HCT116 (cell line): ENCODE results near the gene PRCD. TPM values are rescaled to one million over a fixed set of nuclear protein-coding genes. Genes with fewer than 3 reads are reported as not detected.

Experiments
- ATAC-seq: fragments of 200-7000 bp; cut with Tn5 transposase; 2 replicates; pipeline ENCODE4 v1.9.1; 2020; ENCODE audit warnings: mild to moderate bottlenecking, moderate library complexity
- BruUV-seq: library from RNA; stranded (reverse); fragments of 400-500 nt; replicated peaks from 2 replicates; lab custom pipeline; 2021; lab: Mats Ljungman, UMichigan
- CTCF ChIA-PET: fragments of 300-600 bp; sonication (Branson Sonifier 250); formaldehyde crosslinking; loops from one replicate; lab custom pipeline; 2021; ENCODE audit warnings: antibody characterized with exemption; lab: Charles Lee
- POLR2A ChIA-PET: fragments of 300-600, 350-600 bp; sonication (Branson Sonifier 250); formaldehyde crosslinking; loops from one replicate; lab custom pipeline; 2021; ENCODE audit warnings: antibody characterized with exemption; lab: Charles Lee
- RAD21 ChIA-PET, 2 experiments: fragments of 300-600 bp; sonication (Branson Sonifier 250); formaldehyde crosslinking; loops; one replicate each; lab custom pipeline; 2023; ENCODE audit warnings: low total read pairs in 2 of 2; ENCODE audit not compliant: uncharacterized antibody in 2 of 2, unreplicated experiment in 2 of 2, low non-redundant PET in 1 of 2; lab: Charles Lee
- DNase-seq: peaks from one replicate; pipeline ENCODE4 v3.0.0-alpha.2; 2010; ENCODE audit warnings: low read depth, low spot score
- H2AFZ ChIP-seq: fragments of 200-600 bp; shearing (Covaris generic), sonication (generic); 2 replicates; pipeline ENCODE4 v1.6.1; 2017; ENCODE audit warnings: low read depth, mixed run types, mixed read lengths, antibody characterized with exemption, low read length; ENCODE audit not compliant: poor library complexity, severe bottlenecking
- H3K27ac ChIP-seq: 2 replicates; pipeline ENCODE4 v1.5.1; 2012; ENCODE audit warnings: low read depth, low read length
- H3K27me3 ChIP-seq: fragments of 200-600 bp; sonication (generic); 2 replicates; pipeline ENCODE4 v1.6.1; 2016; ENCODE audit warnings: mixed run types, low read length, mixed read lengths; ENCODE audit not compliant: insufficient read depth
- H3K36me3 ChIP-seq, 2 experiments: fragments of 200-500 bp in 1 of 2; fragments of 200-600 bp in 1 of 2; sonication (Bioruptor generic) in 1 of 2; sonication (generic) in 1 of 2; 2 replicates each; pipeline versions ENCODE4 v1.5.1 to v1.6.1; 2014 to 2016; ENCODE audit warnings: low read length in 2 of 2, inconsistent platforms in 1 of 2, mixed read lengths in 1 of 2, mixed run types in 1 of 2; ENCODE audit not compliant: insufficient read depth in 2 of 2, control insufficient read depth in 1 of 2
- H3K4me1 ChIP-seq, 2 experiments: fragments of 200-600 bp in 1 of 2; sonication (generic) in 1 of 2; 2 replicates each; pipeline versions ENCODE4 v1.5.1 to v1.6.1; 2012 to 2017; ENCODE audit warnings: low read length in 2 of 2, inconsistent platforms in 1 of 2, mild to moderate bottlenecking in 1 of 2, mixed read lengths in 1 of 2, mixed run types in 1 of 2, moderate library complexity in 1 of 2; ENCODE audit not compliant: insufficient read depth in 2 of 2, control insufficient read depth in 1 of 2
- H3K4me2 ChIP-seq: fragments of 200-600 bp; sonication (generic); 2 replicates; pipeline ENCODE4 v1.6.1; 2017; ENCODE audit warnings: mixed run types, low read length, mixed read lengths
- H3K4me3 ChIP-seq, 2 experiments: fragments of 200-600 bp in 1 of 2; sonication (generic) in 1 of 2; replicated peaks in 1 of 2; 2 replicates each; pipeline ENCODE4 v1.5.1; 2011 to 2016; ENCODE audit warnings: low read length in 2 of 2, control low read depth in 1 of 2, low read depth in 1 of 2, mild to moderate bottlenecking in 1 of 2, mixed read lengths in 1 of 2, mixed run types in 1 of 2
- H3K79me2 ChIP-seq: fragments of 200-600 bp; sonication (generic); 2 replicates; pipeline ENCODE4 v1.6.1; 2017; ENCODE audit warnings: mild to moderate bottlenecking, mixed run types, low read length, moderate library complexity, mixed read lengths; ENCODE audit not compliant: insufficient read depth
- H3K9ac ChIP-seq: fragments of 200-600 bp; sonication (generic); 2 replicates; pipeline ENCODE4 v1.6.1; 2016; ENCODE audit warnings: low read length, mixed read lengths
- H3K9me2 ChIP-seq: fragments of 200-600 bp; sonication (generic), shearing (Covaris generic); 2 replicates; pipeline ENCODE4 v1.6.1; 2017; ENCODE audit warnings: mixed run types, mild to moderate bottlenecking, moderate library complexity; ENCODE audit not compliant: insufficient read depth
- H3K9me3 ChIP-seq, 2 experiments: fragments of 200-500 bp in 1 of 2; fragments of 200-600 bp in 1 of 2; sonication (Bioruptor generic) in 1 of 2; sonication (generic) in 1 of 2; 2 replicates each; pipeline ENCODE4 v1.6.1; 2014 to 2017; ENCODE audit warnings: low read length in 2 of 2, mixed read lengths in 2 of 2, inconsistent platforms in 1 of 2, low read depth in 1 of 2, mild to moderate bottlenecking in 1 of 2, mixed run types in 1 of 2, moderate library complexity in 1 of 2; ENCODE audit not compliant: control insufficient read depth in 1 of 2, insufficient read depth in 1 of 2
- H4K20me1 ChIP-seq: fragments of 200-600 bp; sonication (generic), shearing (Covaris generic); 2 replicates; pipeline ENCODE4 v1.6.1; 2017; ENCODE audit warnings: mixed run types, mild to moderate bottlenecking, moderate library complexity; ENCODE audit not compliant: insufficient read depth
- EGR1 ChIP-seq: IDR thresholded peaks from 2 replicates; pipeline ENCODE4 v1.6.1; 2012; ENCODE audit warnings: low read depth
- EZH2 ChIP-seq: fragments of 200-600 bp; sonication (generic); IDR thresholded peaks from 2 replicates; pipeline ENCODE4 v1.6.1; 2017; ENCODE audit warnings: antibody characterized with exemption, mixed run types
- REST ChIP-seq: IDR thresholded peaks from 2 replicates; pipeline ENCODE4 v1.6.1; 2012; ENCODE audit warnings: low read depth
- SP1 ChIP-seq: IDR thresholded peaks from 2 replicates; pipeline ENCODE4 v1.6.1; 2012; ENCODE audit warnings: low read depth
- ZFX ChIP-seq: fragments of 450-650 bp; IDR thresholded peaks from 2 replicates; pipeline ENCODE4 v1.6.1; 2017
- ZNF274 ChIP-seq: fragments of 200-500 bp; sonication (Bioruptor generic); IDR thresholded peaks from 2 replicates; pipeline ENCODE4 v1.6.1; 2014; ENCODE audit warnings: mild to moderate bottlenecking, low read depth, low read length, inconsistent platforms
- intact Hi-C: fragments of 100-400 bp; cut with micrococcal nuclease; formaldehyde crosslinking; loops from 2 replicates; pipeline ENCODE4 v1.10.0; 2022
- total RNA-seq: library from RNA; stranded (reverse); gene quantifications from one replicate; pipeline ENCODE4 v1.2.1, GENCODE V29; 2021; ENCODE audit not compliant: unreplicated experiment
- TF ChIP-seq, protein P1 (sequence below): IDR thresholded peaks from 2 replicates; pipeline ENCODE4 v1.6.1; 2011; ENCODE audit warnings: mild to moderate bottlenecking, low read length, moderate library complexity; ENCODE audit not compliant: insufficient replicate concordance; ENCODE audit errors: extremely low read depth
- TF ChIP-seq, protein P2 (sequence below), 3 experiments: fragments of 200-600 bp in 1 of 3; sonication (generic) in 1 of 3; IDR thresholded peaks in 2 of 3; conservative IDR thresholded peaks in 1 of 3; 2 replicates each; pipeline ENCODE4 v1.5.1; 2012 to 2017; ENCODE audit warnings: low read depth in 2 of 3, low read length in 2 of 3, antibody characterized with exemption in 1 of 3, borderline replicate concordance in 1 of 3, control low read depth in 1 of 3, mild to moderate bottlenecking in 1 of 3, mixed read lengths in 1 of 3, mixed run types in 1 of 3, moderate library complexity in 1 of 3; ENCODE audit not compliant: insufficient read depth in 1 of 3
- TF ChIP-seq, protein P3 (sequence below): IDR thresholded peaks from 2 replicates; pipeline ENCODE4 v1.6.1; 2012

Gene PRCD
- total RNA-seq, 1 experiment from 2014 or later: not detected

GRCh38 chr17:76540381-76541300 lies 797 bp downstream of the PRCD start (continued):
- TF ChIP-seq, protein P1, sequence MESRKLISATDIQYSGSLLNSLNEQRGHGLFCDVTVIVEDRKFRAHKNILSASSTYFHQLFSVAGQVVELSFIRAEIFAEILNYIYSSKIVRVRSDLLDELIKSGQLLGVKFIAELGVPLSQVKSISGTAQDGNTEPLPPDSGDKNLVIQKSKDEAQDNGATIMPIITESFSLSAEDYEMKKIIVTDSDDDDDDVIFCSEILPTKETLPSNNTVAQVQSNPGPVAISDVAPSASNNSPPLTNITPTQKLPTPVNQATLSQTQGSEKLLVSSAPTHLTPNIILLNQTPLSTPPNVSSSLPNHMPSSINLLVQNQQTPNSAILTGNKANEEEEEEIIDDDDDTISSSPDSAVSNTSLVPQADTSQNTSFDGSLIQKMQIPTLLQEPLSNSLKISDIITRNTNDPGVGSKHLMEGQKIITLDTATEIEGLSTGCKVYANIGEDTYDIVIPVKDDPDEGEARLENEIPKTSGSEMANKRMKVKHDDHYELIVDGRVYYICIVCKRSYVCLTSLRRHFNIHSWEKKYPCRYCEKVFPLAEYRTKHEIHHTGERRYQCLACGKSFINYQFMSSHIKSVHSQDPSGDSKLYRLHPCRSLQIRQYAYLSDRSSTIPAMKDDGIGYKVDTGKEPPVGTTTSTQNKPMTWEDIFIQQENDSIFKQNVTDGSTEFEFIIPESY: no peak
- TF ChIP-seq, protein P2, sequence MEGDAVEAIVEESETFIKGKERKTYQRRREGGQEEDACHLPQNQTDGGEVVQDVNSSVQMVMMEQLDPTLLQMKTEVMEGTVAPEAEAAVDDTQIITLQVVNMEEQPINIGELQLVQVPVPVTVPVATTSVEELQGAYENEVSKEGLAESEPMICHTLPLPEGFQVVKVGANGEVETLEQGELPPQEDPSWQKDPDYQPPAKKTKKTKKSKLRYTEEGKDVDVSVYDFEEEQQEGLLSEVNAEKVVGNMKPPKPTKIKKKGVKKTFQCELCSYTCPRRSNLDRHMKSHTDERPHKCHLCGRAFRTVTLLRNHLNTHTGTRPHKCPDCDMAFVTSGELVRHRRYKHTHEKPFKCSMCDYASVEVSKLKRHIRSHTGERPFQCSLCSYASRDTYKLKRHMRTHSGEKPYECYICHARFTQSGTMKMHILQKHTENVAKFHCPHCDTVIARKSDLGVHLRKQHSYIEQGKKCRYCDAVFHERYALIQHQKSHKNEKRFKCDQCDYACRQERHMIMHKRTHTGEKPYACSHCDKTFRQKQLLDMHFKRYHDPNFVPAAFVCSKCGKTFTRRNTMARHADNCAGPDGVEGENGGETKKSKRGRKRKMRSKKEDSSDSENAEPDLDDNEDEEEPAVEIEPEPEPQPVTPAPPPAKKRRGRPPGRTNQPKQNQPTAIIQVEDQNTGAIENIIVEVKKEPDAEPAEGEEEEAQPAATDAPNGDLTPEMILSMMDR (IDR thresholded peaks at IDR 0.05 in 2 of 3, conservative IDR thresholded peaks at IDR 0.05 in 1 of 3; ENCODE audit: borderline replicate concordance in 1 of 3, insufficient read depth in 1 of 3, low read depth in 2 of 3, low read length in 2 of 3): peak in 2 of 3 experiments; percentile 29 to 32; a peak in 3 of 6 replicates
- TF ChIP-seq, all 23 proteins: peak for 5

GRCh38 chr17:76541739-76542454 lies 2.1 kb downstream of the PRCD start:
- Histone ChIP-seq H3K27me3 (no peaks in the 10 kb centered on the region), H3K4me1 (peaks cover 8 to 20% of the 10 kb centered on the region in 2 experiments), H3K9me3 (no peaks in the 10 kb centered on the region), H3K9me2 (no peaks in the 10 kb centered on the region), H3K4me2 (no peak overlapping the region), H3K4me3 (no peak overlapping the region), H4K20me1 (no peaks in the 10 kb centered on the region), H3K27ac (no peak overlapping the region; the same call in 1 of the 2 replicates), H3K36me3 (no peaks in the 10 kb centered on the region), H2AFZ (no peak overlapping the region), H3K79me2 (no peaks in the 10 kb centered on the region), H3K9ac (peak overlapping the region; percentile 67; the same call in 1 of the 2 replicates)
- BruUV-seq: no TSS peak
- intact Hi-C loops: no loop called here
- RAD21 ChIA-PET: no interaction called here
- CTCF ChIA-PET: no interaction called here
- POLR2A ChIA-PET: no interaction called here
- ATAC-seq (no peak), DNase-seq (no peak)
- TF ChIP-seq ZFX (no peak), EZH2 (no peak), REST (no peak), EGR1 (no peak), ZNF274 (no peak), SP1 (no peak)
- TF ChIP-seq, protein P3, sequence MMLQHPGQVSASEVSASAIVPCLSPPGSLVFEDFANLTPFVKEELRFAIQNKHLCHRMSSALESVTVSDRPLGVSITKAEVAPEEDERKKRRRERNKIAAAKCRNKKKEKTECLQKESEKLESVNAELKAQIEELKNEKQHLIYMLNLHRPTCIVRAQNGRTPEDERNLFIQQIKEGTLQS: no peak
